G401.6 (cell line): Measurements from ENCODE around the gene NEMP2.

Source experiments
- FAIRE-seq: peaks from 2 replicates; lab custom pipeline; 2012; peaks lifted over from hg19 to GRCh38; lab: Jason Lieb, UNC

Gene NEMP2

GRCh38 chr2:190455358-190456095 lies 79.0 kb downstream of the NEMP2 start:
- no peak for FAIRE-seq

- no peak for FAIRE-seq
Observed at GRCh38 chr2:190454795-190455194, 79.7 kb downstream of the NEMP2 start.
